Upper lobe of left lung (tissue), 4 donors: ENCODE measurements around the gene PRKCH.

Experiments
- CTCF ChIP-seq, 6 experiments: fragments of 450-650 bp in 4 of 6; fragments of 200-600 bp in 2 of 6; sonication (generic) in 2 of 6; IDR thresholded peaks; one replicate each; pipeline ENCODE4 v1.5.1; 2016 to 2019; ENCODE audit warnings: antibody characterized with exemption in 6 of 6
- EP300 ChIP-seq, 4 donors: sonication (generic); formaldehyde crosslinking; IDR thresholded peaks; one replicate each; pipeline ENCODE4 v1.5.1; 2017; ENCODE audit warnings: antibody characterized with exemption in 4 of 4, control low read depth in 2 of 4
- POLR2A ChIP-seq, 4 donors: fragments of 450-650 bp; IDR thresholded peaks; one replicate each; pipeline ENCODE4 v1.5.1; 2016 to 2017; ENCODE audit warnings: antibody characterized with exemption in 4 of 4, mild to moderate bottlenecking in 2 of 4
- POLR2AphosphoS5 ChIP-seq, 2 donors: sonication (generic); formaldehyde crosslinking; IDR thresholded peaks; one replicate each; pipeline ENCODE4 v1.5.1; 2017; ENCODE audit warnings: antibody characterized with exemption in 2 of 2

GRCh38 chr14:61491224-61491623, 169.8 kb downstream of the PRKCH start:
- no peak for TF ChIP-seq CTCF (IDR thresholded peaks at IDR 0.05)
- TF ChIP-seq POLR2A (IDR thresholded peaks at IDR 0.05), result no peak
- no peak for TF ChIP-seq EP300 (IDR thresholded peaks at IDR 0.05)
- TF ChIP-seq POLR2AphosphoS5 (IDR thresholded peaks at IDR 0.05), result no peak
